Measurements from ENCODE around the gene WSB2. TPM values are rescaled to one million over a fixed set of nuclear protein-coding genes. Genes with fewer than 3 reads are reported as not detected.
"Not testable (repeated sequence)": the region's sequence is repeated elsewhere in the genome, so short reads cannot be mapped to it uniquely, and the experiment has no call there.

WSB2 gene
- 68.4 TPM for total RNA-seq (ENCODE audit: insufficient read depth, low replicate concordance)

DNA sequence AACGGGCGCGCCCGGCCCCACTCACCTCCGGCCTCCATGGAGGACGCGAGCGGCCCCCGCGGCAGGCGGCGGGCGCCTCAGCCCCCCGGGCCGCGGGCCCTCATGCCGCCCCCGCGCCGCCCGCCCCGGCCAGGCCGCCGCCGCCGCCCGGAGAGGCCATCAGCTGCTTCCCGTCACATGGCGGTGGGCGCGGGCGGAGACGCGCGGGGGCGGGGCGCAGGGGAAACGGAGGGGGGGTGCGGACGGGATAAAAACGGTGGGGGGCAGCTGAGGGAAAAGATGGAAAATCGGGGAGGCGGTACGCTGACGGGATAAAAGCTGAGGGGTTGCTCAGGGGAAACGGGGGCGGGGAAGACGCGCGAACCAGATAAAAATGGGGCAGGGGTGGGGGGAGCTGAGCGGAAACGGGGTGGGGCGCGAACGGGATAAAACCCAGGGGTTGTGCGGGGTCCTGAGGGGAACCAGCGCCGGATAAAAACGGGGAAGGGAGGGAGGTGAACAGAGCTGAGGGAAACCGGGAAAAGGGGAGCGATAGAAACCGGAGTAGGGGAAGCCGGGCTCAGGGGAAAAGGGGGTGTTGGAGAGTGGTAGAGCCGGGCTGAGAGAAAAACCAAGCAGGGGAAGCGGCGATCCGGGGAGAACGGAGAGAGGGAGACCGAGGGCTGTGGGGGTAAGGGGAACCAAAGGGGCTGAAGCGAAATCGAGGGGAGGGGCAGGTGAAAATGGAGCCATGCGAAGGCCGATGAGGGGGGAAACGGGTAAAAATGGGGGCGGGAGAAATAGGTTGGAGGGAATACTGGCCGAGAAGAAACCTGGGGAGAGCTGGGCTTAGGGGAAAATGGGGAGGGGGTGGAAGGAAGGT is at the start of gene WSB2:
Gene WSB2 (minus strand): TSS at position 169 of the 862 bp plus-strand sequence. CDS start 131 bp downstream, at position 38.
- DNase-seq (ENCODE audit: low spot score) = peak; percentile 65

GRCh38 chr12:118109088-118109487 is 48.1 kb upstream of the WSB2 start:
- no peak for DNase-seq (ENCODE audit: low spot score)

- DNase-seq (ENCODE audit: low spot score) = no peak
These were observed 46.7 kb upstream of the WSB2 start for GRCh38 chr12:118107694-118108093.

DNA sequence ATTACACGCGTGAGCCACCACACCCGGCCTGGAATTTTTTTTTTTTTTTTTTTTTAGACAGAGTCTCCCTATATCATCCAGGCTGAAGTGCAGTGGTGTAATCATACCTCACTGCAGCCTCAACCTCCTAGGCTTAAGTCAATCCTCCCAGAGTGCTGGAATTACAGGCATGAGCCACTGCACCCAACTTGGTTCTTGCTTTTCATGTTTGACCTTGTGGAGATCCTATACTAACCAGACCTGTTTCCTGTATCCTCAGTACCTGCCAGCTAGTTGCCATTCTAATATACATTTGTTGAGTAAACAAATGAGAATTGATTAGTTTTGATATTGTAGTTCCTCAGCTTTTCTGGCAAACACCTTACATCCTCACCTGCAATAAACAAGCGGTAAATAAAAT is 46.0 kb upstream of the WSB2 start:
- no peak for DNase-seq (ENCODE audit: low spot score)

DNA sequence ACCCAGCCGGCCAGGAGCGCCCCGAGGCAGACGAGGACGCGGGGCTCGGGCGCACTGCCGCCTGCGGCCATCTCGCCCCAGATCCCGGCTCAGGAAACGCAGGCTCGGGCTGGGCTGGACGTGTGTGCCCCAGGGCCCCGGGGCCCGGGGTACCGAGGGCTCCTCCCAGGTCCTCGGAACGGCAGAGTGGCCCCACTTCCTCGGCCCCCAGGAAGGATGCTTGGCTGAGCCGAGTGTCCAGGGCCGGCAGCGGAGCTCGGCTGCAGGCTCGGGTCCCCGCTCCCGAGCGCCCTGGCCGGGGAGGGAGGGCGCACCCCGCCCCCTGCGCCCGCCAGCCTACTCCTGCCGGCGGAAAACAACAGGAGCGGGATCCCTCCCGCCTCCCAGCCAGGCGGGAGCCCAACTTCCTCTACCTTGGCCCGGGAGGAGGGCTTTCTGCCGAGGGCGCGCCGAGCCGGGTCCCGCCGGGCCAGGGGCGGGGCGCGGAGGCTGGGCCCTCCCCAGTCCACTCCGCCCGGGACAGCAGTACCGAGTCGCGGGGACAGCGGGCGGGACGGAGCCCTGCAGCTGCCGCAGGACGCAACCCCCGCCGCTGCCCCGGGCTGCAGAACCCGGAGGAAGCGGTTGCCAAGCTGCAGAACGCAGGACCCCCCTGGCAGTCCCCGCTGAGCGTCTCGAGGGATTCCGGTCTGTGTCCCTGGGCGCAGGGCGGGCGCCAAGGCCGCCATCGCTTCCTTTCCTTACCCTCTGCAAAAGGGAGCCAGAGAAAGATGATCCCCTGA is 42.8 kb upstream of the WSB2 start, which contains the start of gene VSIG10:
Gene VSIG10 (minus strand): TSS at position 411 of the 782 bp plus-strand sequence. CDS start 340 bp downstream, at position 71.
- peak; percentile 57 for DNase-seq (ENCODE audit: low spot score)

GRCh38 chr12:118103201-118103600 is 42.2 kb upstream of the WSB2 start:
- DNase-seq (ENCODE audit: low spot score) = peak; percentile 7

DNA sequence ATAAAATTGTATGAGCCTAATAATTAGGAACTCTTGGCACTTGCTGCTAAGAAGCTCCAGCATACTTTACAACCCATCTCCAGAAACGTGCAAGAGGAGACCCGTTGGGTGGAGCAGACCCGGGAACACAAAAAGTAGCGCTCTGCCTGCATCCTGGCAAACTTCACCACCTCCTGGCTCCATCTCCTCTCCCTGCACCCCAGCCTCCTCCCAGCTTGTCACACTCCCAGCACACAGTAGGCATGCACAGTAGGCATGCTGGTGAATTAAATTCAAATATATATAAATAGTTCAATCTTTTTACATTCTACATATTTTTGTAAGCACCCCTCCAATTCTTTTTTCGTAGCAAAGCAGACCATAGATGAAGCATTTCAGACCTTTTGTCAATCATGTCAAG is 41.6 kb upstream of the WSB2 start:
- DNase-seq (ENCODE audit: low spot score) = no peak

- DNase-seq (ENCODE audit: low spot score) = no peak
These were observed 41.1 kb upstream of the WSB2 start for GRCh38 chr12:118102070-118102469.

DNA sequence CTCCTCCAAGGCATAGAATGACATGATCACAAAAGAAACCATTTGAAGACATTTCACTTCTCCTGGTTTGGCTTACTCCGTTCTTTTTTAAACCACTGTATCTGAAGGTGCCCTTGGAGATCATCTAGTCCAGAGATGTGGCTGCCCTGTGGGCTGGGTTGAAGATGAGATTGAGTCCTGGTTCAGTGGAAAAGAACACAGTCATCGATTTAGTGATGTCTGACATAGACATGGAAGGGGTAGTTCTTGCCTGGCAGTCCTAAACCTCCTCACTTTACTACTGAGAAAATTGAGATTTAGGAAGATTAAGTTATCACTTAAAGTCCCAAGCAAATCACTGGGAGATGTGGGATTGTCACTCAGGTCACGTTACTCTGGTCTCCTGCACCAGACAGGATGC is 40.1 kb upstream of the WSB2 start:
- no peak for DNase-seq (ENCODE audit: low spot score)

DNA sequence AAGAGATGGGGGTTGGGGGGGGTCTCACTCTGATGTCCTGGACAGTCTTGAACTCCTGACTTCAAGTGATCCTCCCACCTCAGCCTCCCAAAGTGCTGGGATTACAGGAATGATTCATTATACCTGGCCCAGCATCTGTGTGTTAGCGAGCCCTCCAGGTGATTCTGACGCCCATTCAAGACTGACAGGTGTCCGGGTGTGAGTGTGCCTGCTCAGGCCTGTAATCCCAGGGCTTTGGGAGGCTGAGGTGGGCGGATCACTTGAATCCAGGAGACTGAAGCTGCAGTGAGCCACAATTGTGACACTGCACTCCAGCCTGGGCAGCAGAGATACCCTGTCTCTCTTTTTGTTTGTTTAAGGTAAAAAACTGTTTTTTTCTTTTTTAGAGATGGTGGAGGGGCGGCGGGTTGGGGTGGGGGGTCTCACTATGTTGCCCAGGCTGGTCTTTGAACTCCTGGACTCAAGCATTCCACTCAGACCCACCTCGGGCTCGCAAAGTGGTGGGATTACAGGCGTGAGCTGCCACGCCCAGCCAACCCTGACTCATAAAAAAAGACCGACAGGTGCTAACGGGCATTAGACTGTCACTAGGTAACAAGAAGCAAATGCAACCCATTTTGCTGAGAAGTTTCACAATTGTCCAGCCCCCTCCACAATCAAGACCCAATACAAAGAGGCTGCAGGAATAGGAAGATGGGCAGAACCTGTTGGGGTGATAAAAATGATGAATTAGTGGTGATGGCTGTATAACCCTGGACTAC is 38.1 kb upstream of the WSB2 start:
- no peak for DNase-seq (ENCODE audit: low spot score)

DNA sequence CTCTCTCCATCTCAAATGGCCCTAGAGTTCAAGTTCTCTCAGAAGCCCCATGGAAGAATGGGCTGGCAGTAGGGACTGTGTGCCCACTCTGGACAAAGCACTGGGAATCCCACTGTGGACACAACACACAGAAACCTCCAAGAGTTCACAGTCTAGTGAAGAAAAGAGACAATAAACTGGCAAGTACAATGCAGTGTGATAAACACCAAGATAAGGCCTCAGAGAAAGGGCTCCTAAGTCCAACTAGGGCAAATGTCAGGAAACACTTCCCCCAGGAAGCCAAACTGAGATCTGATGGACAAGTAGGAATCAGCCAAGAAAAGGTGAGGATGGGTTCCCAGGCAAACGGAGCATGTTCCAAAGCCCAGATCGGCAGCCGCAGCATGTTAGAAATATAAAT is 37.4 kb upstream of the WSB2 start:
- DNase-seq (ENCODE audit: low spot score) = no peak

DNA sequence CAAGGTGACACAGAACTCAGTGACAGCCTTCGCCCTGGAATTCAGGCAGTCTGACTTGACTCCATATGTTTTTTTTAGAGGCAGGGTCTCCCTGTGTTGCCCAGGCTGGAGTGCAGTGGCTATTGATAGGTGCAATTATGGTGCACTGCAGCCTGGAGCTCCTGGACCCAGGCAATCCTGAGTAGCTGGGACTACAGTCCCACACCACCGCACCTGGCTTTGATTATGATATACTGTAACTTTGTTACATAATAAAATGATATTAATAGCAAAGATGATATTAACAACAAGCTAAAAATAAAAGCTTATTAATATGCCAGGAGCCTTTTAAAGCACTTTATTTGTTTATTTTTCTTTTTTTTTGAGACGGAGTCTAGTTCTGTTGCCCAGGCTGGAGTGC is 33.1 kb upstream of the WSB2 start:
- no peak for DNase-seq (ENCODE audit: low spot score)

- DNase-seq (ENCODE audit: low spot score) = no peak
These were observed 28.8 kb upstream of the WSB2 start for GRCh38 chr12:118089782-118090181.

DNA sequence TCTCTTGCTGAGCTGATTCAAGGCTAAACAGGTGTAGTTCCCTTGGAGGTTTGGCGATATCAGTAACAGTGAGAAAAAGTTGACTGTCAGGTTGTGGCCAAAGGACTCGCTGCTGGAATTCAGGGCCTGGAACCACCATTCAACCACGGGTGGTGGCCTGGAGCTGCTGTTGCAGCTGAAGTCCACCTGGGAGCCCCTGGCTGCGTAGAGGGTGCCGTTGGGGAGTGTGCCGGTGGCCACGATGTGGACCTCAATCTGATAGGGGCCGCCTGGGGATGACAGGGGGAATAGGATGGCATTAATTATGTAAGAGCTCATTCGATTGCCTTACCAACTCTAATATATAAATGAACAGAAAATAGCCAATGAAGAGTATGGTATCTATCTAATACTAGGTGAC is 21.2 kb upstream of the WSB2 start:
- no peak for DNase-seq (ENCODE audit: low spot score)

- DNase-seq (ENCODE audit: low spot score) = not testable (repeated sequence)
These were observed 20.5 kb upstream of the WSB2 start for GRCh38 chr12:118081521-118081920.

- no peak for DNase-seq (ENCODE audit: low spot score)
These were observed 12.8 kb upstream of the WSB2 start for GRCh38 chr12:118073768-118074167.

DNA sequence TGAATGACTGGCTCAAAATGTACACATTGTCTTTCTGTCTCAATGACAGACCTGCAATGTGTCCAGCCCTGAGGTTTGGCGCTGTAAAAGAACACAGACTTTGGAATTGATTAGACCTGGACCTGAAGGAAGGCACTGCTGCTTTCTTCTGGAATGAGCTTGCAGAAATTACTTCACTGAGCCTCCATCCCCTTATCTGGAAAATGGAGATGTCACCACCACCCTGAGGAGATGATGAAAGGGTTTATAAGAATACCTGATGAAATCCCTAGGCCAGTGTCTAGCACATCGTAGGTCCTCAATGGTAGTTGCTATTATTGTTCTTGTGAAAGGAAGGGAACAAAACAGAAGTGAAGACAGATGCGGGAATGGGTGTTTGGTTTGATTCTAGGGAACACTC is 9.7 kb upstream of the WSB2 start:
- DNase-seq (ENCODE audit: low spot score) = no peak

- no peak for DNase-seq (ENCODE audit: low spot score)
These were observed 7.5 kb upstream of the WSB2 start for GRCh38 chr12:118068445-118068844.

GRCh38 chr12:118065380-118065779 is 4.4 kb upstream of the WSB2 start:
- DNase-seq (ENCODE audit: low spot score) = no peak

DNA sequence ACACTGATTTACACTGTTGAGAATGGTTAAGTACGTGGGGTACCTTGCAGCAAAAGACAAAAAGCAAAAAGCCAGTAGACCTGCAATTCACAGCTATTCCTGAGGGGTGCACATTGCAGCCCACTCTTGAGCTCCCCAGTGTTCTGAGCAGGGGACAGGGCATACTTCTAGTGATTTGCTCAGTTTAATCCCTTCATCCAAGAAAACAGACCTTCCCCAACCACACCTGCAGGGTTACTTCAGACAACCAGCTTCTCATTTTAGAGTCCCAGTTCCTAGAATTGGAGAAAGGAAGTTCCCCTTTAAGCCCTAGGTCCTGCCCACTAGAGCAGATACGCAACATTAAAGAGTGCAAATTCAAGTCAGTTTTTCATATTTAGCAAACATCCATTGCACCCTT is 3.6 kb upstream of the WSB2 start:
- DNase-seq (ENCODE audit: low spot score) = no peak

DNA sequence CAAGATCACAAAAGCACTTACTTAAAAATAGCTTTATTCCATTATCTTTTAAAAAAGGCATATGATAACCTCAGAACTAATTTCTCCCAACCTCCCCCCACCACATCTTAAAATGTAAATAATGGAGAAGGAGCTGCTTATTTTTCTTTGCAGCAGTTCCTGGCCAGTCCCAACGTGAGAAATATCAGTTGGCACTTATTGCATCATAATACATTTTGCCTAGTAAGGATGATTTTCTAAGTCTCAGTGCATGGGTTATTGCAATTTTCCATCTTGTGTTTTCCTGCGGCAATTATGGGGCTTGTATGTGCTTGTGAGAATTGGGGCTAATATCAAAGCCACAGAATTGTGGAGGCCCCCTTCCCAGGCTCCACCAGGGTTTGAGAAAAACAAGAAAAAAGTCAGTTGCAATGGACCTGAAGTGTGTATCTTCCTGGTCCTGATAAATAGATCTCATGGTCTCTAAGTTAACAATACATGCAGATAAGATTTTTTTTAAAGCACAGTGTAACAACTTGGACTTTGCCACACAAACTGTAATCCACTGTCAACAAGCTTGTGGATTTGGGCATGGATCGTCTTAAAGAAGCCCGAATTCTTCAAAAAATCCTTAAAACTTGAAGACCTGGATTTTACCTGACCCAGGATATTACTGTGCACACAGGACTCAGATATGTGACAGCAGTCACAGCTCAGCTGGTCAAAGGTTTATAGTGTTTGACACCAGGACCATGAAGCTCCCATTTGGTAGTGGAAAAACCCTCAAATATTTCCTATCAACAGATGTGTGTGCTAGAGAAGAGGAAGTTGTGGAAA is 2.8 kb upstream of the WSB2 start:
- no peak for DNase-seq (ENCODE audit: low spot score)
